Psoas muscle (tissue), 8 donors: ENCODE measurements around the gene LRRC4C. TPM values are rescaled to one million over a fixed set of nuclear protein-coding genes. Genes with fewer than 3 reads are reported as not detected.

ENCODE experiments used
- ATAC-seq, 4 donors: fragments of 200-7000 bp; cut with Tn5 transposase; one replicate each; pipeline ENCODE4 v1.9.1; 2020; ENCODE audit warnings: moderate library complexity in 3 of 4, mild to moderate bottlenecking in 2 of 4
- DNase-seq, 2 donors: peaks; one replicate each; pipeline ENCODE4 v3.0.0-alpha.2; 2020
- H3K27ac ChIP-seq: fragments of 200-600 bp; one replicate; pipeline ENCODE4 v1.8.0; 2022
- H3K27me3 ChIP-seq, 3 donors: fragments of 200-600 bp in 1 of 3; one replicate each; pipeline versions ENCODE4 v1.6.1 to v1.8.0; 2013 to 2022; ENCODE audit warnings: low read length in 2 of 3, mild to moderate bottlenecking in 2 of 3, moderate library complexity in 1 of 3; ENCODE audit not compliant: insufficient read depth in 3 of 3
- H3K36me3 ChIP-seq, 2 donors: fragments of 200-600 bp in 1 of 2; one replicate each; pipeline versions ENCODE4 v1.6.1 to v1.8.0; 2013 to 2022; ENCODE audit warnings: low read depth in 1 of 2, mild to moderate bottlenecking in 1 of 2, moderate library complexity in 1 of 2; ENCODE audit not compliant: insufficient read depth in 1 of 2
- H3K4me1 ChIP-seq: fragments of 200-600 bp; one replicate; pipeline ENCODE4 v1.8.0; 2022
- H3K4me3 ChIP-seq: fragments of 200-600 bp; one replicate; pipeline ENCODE4 v1.8.0; 2022; ENCODE audit warnings: mild to moderate bottlenecking
- H3K9me3 ChIP-seq: fragments of 200-600 bp; one replicate; pipeline ENCODE4 v1.8.0; 2022
- CTCF ChIP-seq: fragments of 200-600 bp; IDR thresholded peaks from one replicate; pipeline ENCODE4 v1.8.0; 2022; ENCODE audit warnings: antibody characterized with exemption
- WGBS, 3 donors: extraction: QIAGEN DNeasy Blood & Tissue Kit; methylation state at CpG; one replicate each; pipeline versions ENCODE4 v1.1.6 to v1.1.7; 2013; 5-methylcytosine and 5-hydroxymethylcytosine counted together
- intact Hi-C, 2 donors: fragments of 100-400 bp; cut with DNase I; formaldehyde crosslinking; loops; one replicate each; pipeline versions ENCODE4 v1.11.0 to v1.14.2; 2022
- polyA plus RNA-seq, 3 donors: library from polyadenylated mRNA; stranded (reverse); fragments of 200-250 nt; gene quantifications; one replicate each; pipeline ENCODE4 v1.2.3, GENCODE V29; 2013
- total RNA-seq, 4 donors: library from RNA; stranded (reverse); fragmentation: NEBNext Ultra II Directional in 2 of 4; extraction: Animal tissue kit (Norgen Biotek cat#: 25700) in 2 of 4; gene quantifications; one replicate each; pipeline versions ENCODE4 v1.2.1 to v1.2.4, GENCODE V29; 2021 to 2023
- donor health status: healthy with polysubstance abuse.
- donor health status: DM: no; HTN: no; CAD: no; lungs with moderate emphysema.
- donor health status: Bipolar disorder and iron deficiency.
- donor health status: healthy.
- donor health status: DM: yes; HTN: yes; CAD: no.
- donor health status: DM: no; HTN: no; CAD: no.
- donor health status: DM: no; HTN: no; CAD: no.
- donor health status: DM: yes; HTN: yes; CAD: no.

Gene LRRC4C
- total and polyA plus RNA-seq, 7 donors: 0.04 to 0.34 (median 0.12) TPM; not detected in 1

GRCh38 chr11:41309716-41310115 lies 149.7 kb downstream of the LRRC4C start:
- no peak overlapping the region for H3K27ac ChIP-seq
- ATAC-seq: no peak
- no peaks in the 10 kb centered on the region for H3K27me3 ChIP-seq
- H3K4me1 ChIP-seq: no peaks in the 10 kb centered on the region
- WGBS, 3 donors: 68 to 75% (median 73%) methylated on average over 4 of the region's 4 CpGs
- H3K9me3 ChIP-seq: no peaks in the 10 kb centered on the region
- no peak for DNase-seq
- intact Hi-C loops: no loop called here
- H3K4me3 ChIP-seq: no peak overlapping the region
- no peaks in the 10 kb centered on the region for H3K36me3 ChIP-seq
- TF ChIP-seq CTCF: no peak

GRCh38 chr11:41309111-41309522 lies 150.3 kb downstream of the LRRC4C start:
- Histone ChIP-seq H3K27ac (no peak overlapping the region), H3K9me3 (no peaks in the 10 kb centered on the region), H3K4me3 (no peak overlapping the region), H3K27me3 (no peaks in the 10 kb centered on the region), H3K4me1 (no peaks in the 10 kb centered on the region), H3K36me3 (no peaks in the 10 kb centered on the region)
- intact Hi-C loops: no loop called here
- no peak for ATAC-seq
- no peak for TF ChIP-seq CTCF
- 81 to 89% (median 81%) methylated on average over 4 of the region's 4 CpGs for WGBS, 3 donors
- DNase-seq: no peak

- H3K9me3 ChIP-seq: no peaks in the 10 kb centered on the region
- no peak for ATAC-seq
- WGBS, 3 donors: 77 to 86% (median 84%) methylated on average over 5 of the region's 5 CpGs
These were observed 151.2 kb downstream of the LRRC4C start for GRCh38 chr11:41308286-41308685.

GRCh38 chr11:41307296-41308080 lies 152.0 kb downstream of the LRRC4C start:
- Histone ChIP-seq H3K4me1 (no peaks in the 10 kb centered on the region), H3K36me3 (no peaks in the 10 kb centered on the region), H3K9me3 (no peaks in the 10 kb centered on the region), H3K27me3 (no peaks in the 10 kb centered on the region), H3K27ac (no peak overlapping the region), H3K4me3 (no peak overlapping the region)
- no peak for ATAC-seq
- 59 to 70% (median 66%) methylated on average over 5 of the region's 5 CpGs for WGBS, 3 donors
- no peak for DNase-seq
- intact Hi-C loops: no loop called here
- no peak for TF ChIP-seq CTCF

More at GRCh38 chr11:41308286-41308685, 151.2 kb downstream of the LRRC4C start:
- no peak for DNase-seq
- intact Hi-C loops: no loop called here
- Histone ChIP-seq H3K27ac (no peak overlapping the region), H3K36me3 (no peaks in the 10 kb centered on the region), H3K4me1 (no peaks in the 10 kb centered on the region), H3K27me3 (no peaks in the 10 kb centered on the region), H3K4me3 (no peak overlapping the region)
- no peak for TF ChIP-seq CTCF

GRCh38 chr11:41306431-41306830 lies 153.0 kb downstream of the LRRC4C start:
- no peak for DNase-seq
- Histone ChIP-seq H3K27ac (no peak overlapping the region), H3K27me3 (no peaks in the 10 kb centered on the region), H3K36me3 (no peaks in the 10 kb centered on the region), H3K4me1 (no peaks in the 10 kb centered on the region), H3K4me3 (no peak overlapping the region), H3K9me3 (no peaks in the 10 kb centered on the region)
- no peak for TF ChIP-seq CTCF
- ATAC-seq: no peak
- WGBS, 3 donors: 83 to 85% (median 83%) methylated on average over 3 of the region's 3 CpGs
- intact Hi-C loops: no loop called here
